SH-SY5Y (cell line): ENCODE data around the gene ZBTB16.

ENCODE experiments used
- GATA2 ChIP-seq: IDR thresholded peaks from 2 replicates; pipeline ENCODE4 v1.6.1; 2011; ENCODE audit warnings: mild to moderate bottlenecking, low read depth, low read length
- GATA3 ChIP-seq: IDR thresholded peaks from 2 replicates; pipeline ENCODE4 v1.6.1; 2011; ENCODE audit warnings: low read depth, mild to moderate bottlenecking, low read length, moderate library complexity

ZBTB16 gene

DNA sequence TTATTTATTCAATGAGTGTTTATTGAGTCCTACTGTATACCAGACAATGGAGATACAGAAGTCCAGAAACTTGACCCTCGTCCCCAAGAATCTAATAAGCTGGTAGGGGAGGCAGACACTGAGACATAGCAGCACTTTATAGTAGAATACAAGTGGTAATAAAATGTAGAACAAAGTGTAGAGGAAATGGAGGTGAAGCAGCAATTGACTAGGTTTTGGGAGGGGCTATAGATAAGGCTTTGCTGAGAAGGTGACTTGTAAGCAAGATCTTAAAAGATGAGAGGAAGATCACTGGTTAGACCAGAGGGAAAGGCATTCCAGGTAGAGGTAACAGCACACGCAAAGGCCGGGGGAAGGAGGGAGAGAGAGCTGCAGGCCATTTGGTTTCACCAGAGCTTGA is 57.3 kb downstream of the ZBTB16 start:
- TF ChIP-seq GATA2 (no peak), GATA3 (no peak)

- no peak for TF ChIP-seq GATA3
Measured at GRCh38 chr11:114120606-114121005, 61.1 kb downstream of the ZBTB16 start.

DNA sequence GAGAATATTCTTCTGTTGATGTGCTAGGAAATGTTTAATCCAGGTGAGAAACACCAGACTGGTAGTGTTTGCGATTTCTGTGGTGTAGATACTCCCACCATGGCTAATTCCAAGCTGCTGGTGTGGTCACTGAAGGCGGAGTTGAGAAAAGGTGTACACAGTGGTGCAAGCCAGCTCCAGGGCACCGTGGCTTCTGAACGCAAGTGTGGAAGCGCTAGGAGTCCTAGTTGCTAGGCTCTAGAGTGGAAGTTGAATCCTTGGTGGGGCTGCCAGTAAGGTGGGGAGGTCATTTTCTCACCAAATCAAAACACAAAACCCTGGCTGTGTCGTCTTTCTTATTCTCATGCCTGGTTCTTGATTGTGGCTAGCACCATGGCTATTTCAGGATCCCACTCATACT is 61.6 kb downstream of the ZBTB16 start:
- TF ChIP-seq GATA2 (no peak), GATA3 (no peak)

GRCh38 chr11:114121804-114122504 is 62.4 kb downstream of the ZBTB16 start:
- TF ChIP-seq GATA2 = no peak
- TF ChIP-seq GATA3 = no peak

DNA sequence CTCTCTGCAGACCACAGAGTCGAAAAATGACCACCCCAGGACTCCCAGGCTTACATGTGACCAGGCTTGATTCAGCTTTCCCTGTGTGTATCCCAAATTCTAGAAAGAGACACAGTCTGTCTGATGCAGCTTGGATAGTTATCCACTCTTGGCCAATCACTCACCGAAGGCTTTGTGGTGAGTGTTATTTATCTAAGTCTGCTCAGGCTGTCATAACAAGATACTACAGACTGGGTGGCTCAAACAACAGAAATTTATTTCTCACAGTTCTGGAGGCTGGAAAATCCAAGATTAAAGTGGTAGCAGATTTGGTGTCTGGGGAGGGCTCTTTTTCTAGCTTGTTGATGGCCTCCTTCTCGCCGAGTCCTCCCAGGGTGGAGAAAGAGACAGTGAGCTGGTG is 63.2 kb downstream of the ZBTB16 start:
- TF ChIP-seq GATA3 (no peak), GATA2 (no peak)

DNA sequence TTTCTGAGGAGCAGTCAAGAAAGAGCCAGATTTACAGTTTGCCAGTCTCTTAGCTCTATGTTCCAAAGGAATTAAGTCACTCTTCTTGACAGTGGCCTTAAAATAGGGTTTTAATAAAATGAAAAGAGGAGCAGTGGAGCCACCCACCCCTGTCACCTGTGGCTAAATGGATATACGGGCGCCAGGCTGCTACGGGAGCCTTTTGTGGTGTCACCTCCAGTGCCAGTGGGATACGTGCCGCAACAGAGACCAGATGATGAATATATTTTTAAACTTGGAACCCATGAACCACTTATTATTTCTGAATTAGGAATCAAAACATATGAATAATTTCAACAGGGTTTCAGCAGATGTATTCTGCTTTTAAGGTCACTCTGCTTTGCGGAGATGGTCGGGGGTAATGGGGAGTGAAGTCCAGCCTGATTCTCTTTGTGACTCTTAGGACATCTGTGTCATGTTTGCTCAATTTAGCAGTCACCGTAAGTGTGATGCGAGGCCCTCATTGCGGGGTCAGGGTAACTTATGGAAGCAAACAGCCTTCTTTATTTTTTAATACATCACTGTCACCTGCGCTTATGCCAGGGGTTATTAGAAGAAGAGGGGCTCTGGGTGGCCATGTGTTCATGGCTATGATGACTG is 64.3 kb downstream of the ZBTB16 start:
- TF ChIP-seq GATA3 = no peak
- TF ChIP-seq GATA2 = no peak

GRCh38 chr11:114124601-114125144 is 65.2 kb downstream of the ZBTB16 start:
- no peak for TF ChIP-seq GATA3
- TF ChIP-seq GATA2 = no peak

GRCh38 chr11:114125531-114125930 is 66.0 kb downstream of the ZBTB16 start:
- TF ChIP-seq GATA3 (no peak), GATA2 (no peak)

DNA sequence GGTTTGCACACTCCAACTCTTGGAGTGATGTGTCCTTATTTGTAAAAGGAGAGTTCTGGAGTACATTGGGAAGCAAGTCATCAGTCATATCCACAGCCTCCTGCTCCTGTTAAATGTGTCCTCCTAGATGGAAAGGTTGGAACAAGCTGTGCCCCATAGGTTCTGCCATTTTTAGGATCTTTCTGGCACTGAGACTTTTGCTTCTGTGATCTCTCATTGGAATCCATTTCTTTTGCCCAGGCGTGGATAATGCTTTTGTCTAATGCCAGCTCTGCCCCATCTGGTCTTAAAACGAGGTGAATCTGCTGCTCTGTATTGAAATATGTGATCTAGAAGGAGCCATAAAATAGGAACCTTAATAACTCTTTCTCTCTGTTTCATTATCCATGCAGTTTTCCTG is 66.4 kb downstream of the ZBTB16 start:
- TF ChIP-seq GATA2 (no peak), GATA3 (no peak)

GRCh38 chr11:114128399-114128798 is 68.9 kb downstream of the ZBTB16 start:
- TF ChIP-seq GATA2 (no peak), GATA3 (no peak)

DNA sequence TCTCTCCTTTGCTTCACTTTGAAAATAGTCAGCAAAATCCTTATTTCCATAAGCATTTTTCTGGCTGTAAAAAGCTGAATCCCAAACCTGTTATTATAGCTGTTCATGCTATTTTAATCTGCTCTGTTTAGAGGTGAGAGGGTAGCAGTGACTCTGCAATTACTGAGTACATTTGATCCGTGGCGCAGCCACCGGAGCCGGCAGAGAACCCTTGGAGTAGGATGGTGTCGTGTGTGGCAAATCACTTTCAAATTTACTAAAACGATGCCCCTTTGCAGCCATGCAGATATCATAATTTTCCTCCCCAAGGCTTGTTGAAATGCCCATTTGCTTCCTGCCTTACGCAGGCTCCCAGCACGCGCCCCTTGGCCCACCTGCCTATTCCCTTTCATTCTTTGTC is 69.6 kb downstream of the ZBTB16 start:
- TF ChIP-seq GATA2 = no peak
- no peak for TF ChIP-seq GATA3

GRCh38 chr11:114129699-114130098 is 70.2 kb downstream of the ZBTB16 start:
- TF ChIP-seq GATA2 (no peak), GATA3 (no peak)

GRCh38 chr11:114130115-114130576 is 70.6 kb downstream of the ZBTB16 start:
- TF ChIP-seq GATA3 (no peak), GATA2 (no peak)

GRCh38 chr11:114130629-114131277 is 71.2 kb downstream of the ZBTB16 start:
- TF ChIP-seq GATA3 (no peak), GATA2 (no peak)

DNA sequence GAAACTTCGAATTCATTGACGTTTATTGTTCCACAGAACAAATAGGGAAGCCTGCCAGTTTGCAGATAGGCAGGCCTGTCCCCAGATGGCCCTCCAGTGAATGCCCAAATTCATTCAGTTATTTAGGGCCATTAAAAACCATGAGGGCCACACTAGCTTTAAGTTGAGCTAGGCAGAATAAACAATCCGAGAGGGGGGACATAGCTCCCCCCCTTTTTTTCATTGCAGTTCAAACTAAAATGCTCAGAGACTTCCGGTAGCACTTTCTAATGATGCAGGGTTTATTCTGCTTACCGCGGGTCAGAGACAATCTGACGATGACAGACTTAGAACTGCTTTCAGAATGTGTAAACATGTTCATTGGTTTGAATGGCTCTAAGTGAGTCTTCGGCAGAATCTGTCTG is 72.0 kb downstream of the ZBTB16 start:
- TF ChIP-seq GATA2 = no peak
- TF ChIP-seq GATA3 = no peak

- TF ChIP-seq GATA2 (no peak), GATA3 (no peak)
Measured at GRCh38 chr11:114132417-114132816, 72.9 kb downstream of the ZBTB16 start.
